Nephron progenitor cell (in vitro differentiated cells): ENCODE data around the gene LANCL3.

Experiments used
- DNase-seq: peaks from one replicate; pipeline ENCODE4 v3.0.0; 2021
- H3K27ac Mint-ChIP-seq: 2 replicates; pipeline ENCODE4 v1.8.0; 2021; ENCODE audit warnings: mild to moderate bottlenecking, moderate library complexity, mixed read lengths
- H3K27me3 Mint-ChIP-seq: 2 replicates; pipeline ENCODE4 v1.8.0; 2021; ENCODE audit warnings: mild to moderate bottlenecking, low read depth, mixed read lengths; ENCODE audit not compliant: poor library complexity
- H3K36me3 Mint-ChIP-seq: 2 replicates; pipeline ENCODE4 v1.8.0; 2021; ENCODE audit warnings: low read depth, mixed read lengths
- H3K4me1 Mint-ChIP-seq: 2 replicates; pipeline ENCODE4 v1.8.0; 2021; ENCODE audit warnings: mixed read lengths
- H3K4me3 Mint-ChIP-seq: 2 replicates; pipeline ENCODE4 v1.8.0; 2021; ENCODE audit warnings: mild to moderate bottlenecking, moderate library complexity, mixed read lengths
- H3K9me3 Mint-ChIP-seq: 2 replicates; pipeline ENCODE4 v1.8.0; 2021; ENCODE audit warnings: mild to moderate bottlenecking, moderate library complexity, mixed read lengths
- CTCF ChIP-seq: fragments of 200-600 bp; sonication (generic); IDR thresholded peaks from 2 replicates; pipeline ENCODE4 v1.5.0; 2021; ENCODE audit warnings: antibody characterized with exemption

Gene LANCL3

GRCh38 chrX:37672563-37672962 is 101.1 kb downstream of the LANCL3 start:
- Mint-ChIP-seq H3K27ac (no peak overlapping the region), H3K27me3 (no peaks in the 10 kb centered on the region), H3K4me1 (no peaks in the 10 kb centered on the region), H3K36me3 (no peaks in the 10 kb centered on the region), H3K9me3 (peaks cover 6% of the 10 kb centered on the region), H3K4me3 (no peak overlapping the region)
- TF ChIP-seq CTCF = no peak
- DNase-seq = no peak

- no peaks in the 10 kb centered on the region for H3K4me1 Mint-ChIP-seq
- TF ChIP-seq CTCF = no peak
- no peak for DNase-seq
- no peaks in the 10 kb centered on the region for H3K36me3 Mint-ChIP-seq
- no peaks in the 10 kb centered on the region for H3K27me3 Mint-ChIP-seq
- H3K4me3 Mint-ChIP-seq = no peak overlapping the region
- H3K9me3 Mint-ChIP-seq = peaks cover 11% of the 10 kb centered on the region
- H3K27ac Mint-ChIP-seq = no peak overlapping the region
Observed at GRCh38 chrX:37676811-37677210, 105.3 kb downstream of the LANCL3 start.

- Mint-ChIP-seq H3K4me1 (no peaks in the 10 kb centered on the region), H3K36me3 (no peaks in the 10 kb centered on the region), H3K4me3 (no peak overlapping the region), H3K27ac (no peak overlapping the region), H3K27me3 (no peaks in the 10 kb centered on the region), H3K9me3 (peaks cover 12% of the 10 kb centered on the region)
- no peak for DNase-seq
- no peak for TF ChIP-seq CTCF
Observed at GRCh38 chrX:37677243-37677642, 105.8 kb downstream of the LANCL3 start.

DNA sequence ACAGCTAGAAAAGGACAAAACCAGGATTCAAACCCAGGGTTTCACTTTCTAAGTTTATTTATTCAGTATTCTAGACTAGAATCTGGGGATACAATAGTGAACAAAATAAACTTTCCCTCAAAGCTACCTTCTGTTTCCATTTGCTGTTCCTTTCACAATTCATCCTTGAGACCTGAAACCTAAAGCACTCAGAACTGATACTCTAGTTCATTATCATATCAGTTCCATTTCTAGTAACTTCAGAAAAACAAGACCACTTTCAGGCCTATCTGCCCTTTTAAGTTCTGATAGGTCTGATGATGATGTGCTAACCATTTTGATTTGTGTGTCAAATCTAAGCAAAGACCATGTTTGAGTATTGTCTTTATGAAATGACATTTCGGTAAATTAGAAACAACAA is 106.3 kb downstream of the LANCL3 start:
- Mint-ChIP-seq H3K36me3 (no peaks in the 10 kb centered on the region), H3K27me3 (no peaks in the 10 kb centered on the region), H3K27ac (no peak overlapping the region), H3K4me1 (no peaks in the 10 kb centered on the region), H3K4me3 (no peak overlapping the region), H3K9me3 (peaks cover 16% of the 10 kb centered on the region)
- no peak for DNase-seq
- TF ChIP-seq CTCF = no peak

- Mint-ChIP-seq H3K4me3 (no peak overlapping the region), H3K4me1 (no peaks in the 10 kb centered on the region), H3K9me3 (peaks cover 16% of the 10 kb centered on the region), H3K27me3 (no peaks in the 10 kb centered on the region), H3K27ac (no peak overlapping the region), H3K36me3 (no peaks in the 10 kb centered on the region)
- no peak for DNase-seq
- no peak for TF ChIP-seq CTCF
Observed at GRCh38 chrX:37678574-37678973, 107.1 kb downstream of the LANCL3 start.

- H3K36me3 Mint-ChIP-seq = no peaks in the 10 kb centered on the region
- no peak for DNase-seq
- H3K4me1 Mint-ChIP-seq = no peaks in the 10 kb centered on the region
- peaks cover 16% of the 10 kb centered on the region for H3K9me3 Mint-ChIP-seq
- no peaks in the 10 kb centered on the region for H3K27me3 Mint-ChIP-seq
- no peak overlapping the region for H3K27ac Mint-ChIP-seq
- H3K4me3 Mint-ChIP-seq = no peak overlapping the region
- no peak for TF ChIP-seq CTCF
Observed at GRCh38 chrX:37679230-37679629, 107.8 kb downstream of the LANCL3 start.
